SW 1271 (cell line): ENCODE measurements around the gene SATL1.
"Not testable (repeated sequence)": the region's sequence is repeated elsewhere in the genome, so short reads cannot be mapped to it uniquely, and the experiment has no call there.

ENCODE experiments used
- DNase-seq, 2 experiments: peaks; one replicate each; lab custom pipeline; 2025; lab: John Stamatoyannopoulos, UW

SATL1 gene

GRCh38 chrX:85243761-85244449 lies at the start of gene SATL1, which contains the start of gene ZNF711:
Gene SATL1 (minus strand): TSS chrX:85243779. CDS start chrX:85108968, 134,811 bp downstream.
Gene ZNF711 (plus strand): TSS chrX:85243991. CDS start chrX:85247573, 3,582 bp downstream.
- DNase-seq: peak in 1 of 2 experiments; percentile 5

- DNase-seq: no peak
Observed at GRCh38 chrX:85288992-85289723, 45.6 kb upstream of the SATL1 start.

GRCh38 chrX:85285286-85285685 lies 41.7 kb upstream of the SATL1 start:
- not testable (repeated sequence) for DNase-seq

- DNase-seq: peak; percentile 0
Observed at GRCh38 chrX:85244450-85245211, 1.1 kb upstream of the SATL1 start.

- DNase-seq: peak in 1 of 2 experiments; percentile 0
Observed at GRCh38 chrX:85243155-85243554, 424 bp downstream of the SATL1 start.

GRCh38 chrX:85223359-85223758 lies 20.2 kb downstream of the SATL1 start:
- DNase-seq: no peak

GRCh38 chrX:85221361-85221760 lies 22.2 kb downstream of the SATL1 start:
- DNase-seq: no peak

- no peak for DNase-seq
Observed at GRCh38 chrX:85215946-85216345, 27.6 kb downstream of the SATL1 start.

- no peak for DNase-seq
Observed at GRCh38 chrX:85213792-85214530, 29.6 kb downstream of the SATL1 start.

GRCh38 chrX:85203461-85203970 lies 40.1 kb downstream of the SATL1 start:
- DNase-seq: no peak

GRCh38 chrX:85196319-85196718 lies 47.3 kb downstream of the SATL1 start:
- no peak for DNase-seq

- no peak for DNase-seq
Observed at GRCh38 chrX:85159644-85160043, 83.9 kb downstream of the SATL1 start.

GRCh38 chrX:85140964-85141363 lies 102.6 kb downstream of the SATL1 start:
- DNase-seq: no peak

GRCh38 chrX:85139422-85139821 lies 104.2 kb downstream of the SATL1 start:
- no peak for DNase-seq

GRCh38 chrX:85136409-85136808 lies 107.2 kb downstream of the SATL1 start:
- DNase-seq: no peak

- no peak for DNase-seq
Observed at GRCh38 chrX:85115252-85115651, 128.3 kb downstream of the SATL1 start.

- no peak for DNase-seq
Observed at GRCh38 chrX:85114776-85115175, 128.8 kb downstream of the SATL1 start.

- no peak for DNase-seq
Observed at GRCh38 chrX:85114171-85114570, 129.4 kb downstream of the SATL1 start.

- DNase-seq: no peak
Observed at GRCh38 chrX:85113746-85114145, 129.8 kb downstream of the SATL1 start.

GRCh38 chrX:85112293-85112692 lies 131.3 kb downstream of the SATL1 start:
- DNase-seq: no peak

- peak in 1 of 2 experiments; percentile 1 for DNase-seq
Observed at GRCh38 chrX:85111347-85111746, 132.2 kb downstream of the SATL1 start.

- DNase-seq: no peak
Observed at GRCh38 chrX:85109235-85109634, 134.3 kb downstream of the SATL1 start.
